ENCODE measurements around the gene SPAG17. TPM values are rescaled to one million over a fixed set of nuclear protein-coding genes. Genes with fewer than 3 reads are reported as not detected.

The SPAG17 gene
- total and polyA plus RNA-seq, 2 donors from 2014 or later, result 8.7 to 10.4 TPM

- DNase-seq, result no peak
- TF ChIP-seq CTCF (IDR thresholded peaks at IDR 0.05; ENCODE audit: borderline replicate concordance, extremely low read depth, insufficient read depth), result no peak
- no peak overlapping the region for H3K4me3 ChIP-seq (ENCODE audit: low read length in 3 of 3)
- intact Hi-C loops (cut with DNase I), result no loop called here
- no peak for FAIRE-seq
- H3K9ac ChIP-seq (ENCODE audit: low read length in 3 of 3), result no peak overlapping the region
- H3K27me3 ChIP-seq (ENCODE audit: control insufficient read depth, insufficient read depth, low read length), result no peaks in the 10 kb centered on the region
- peaks cover 0 to 2% (median 0%) of the 10 kb centered on the region in 3 donors for H3K4me1 ChIP-seq (ENCODE audit: control insufficient read depth in 2 of 3, insufficient read depth in 2 of 3, low read depth in 1 of 3, low read length in 3 of 3)
- H3K9me3 ChIP-seq (ENCODE audit: control insufficient read depth in 2 of 3, insufficient read depth in 1 of 3, low read length in 3 of 3), result no peaks in the 10 kb centered on the region
- H3K36me3 ChIP-seq (ENCODE audit: control insufficient read depth in 2 of 3, insufficient read depth in 3 of 3, low read length in 3 of 3), result no peaks in the 10 kb centered on the region
- H3K27ac ChIP-seq (ENCODE audit: low read depth in 2 of 2, low read length in 2 of 2), result no peak overlapping the region
Observed at GRCh38 chr1:118155106-118155505, 29.9 kb downstream of the SPAG17 start.

- Histone ChIP-seq H3K4me3 (ENCODE audit: low read length in 3 of 3) (no peak overlapping the region), H3K4me1 (ENCODE audit: control insufficient read depth in 2 of 3, insufficient read depth in 2 of 3, low read depth in 1 of 3, low read length in 3 of 3) (no peaks in the 10 kb centered on the region), H3K9ac (ENCODE audit: low read length in 3 of 3) (no peak overlapping the region), H3K27me3 (ENCODE audit: control insufficient read depth, insufficient read depth, low read length) (no peaks in the 10 kb centered on the region), H3K36me3 (ENCODE audit: control insufficient read depth in 2 of 3, insufficient read depth in 3 of 3, low read length in 3 of 3) (no peaks in the 10 kb centered on the region), H3K9me3 (ENCODE audit: control insufficient read depth in 2 of 3, insufficient read depth in 1 of 3, low read length in 3 of 3) (no peaks in the 10 kb centered on the region), H3K27ac (ENCODE audit: low read depth in 2 of 2, low read length in 2 of 2) (no peak overlapping the region)
- intact Hi-C loops (cut with DNase I), result no loop called here
- FAIRE-seq, result no peak
- peak in 1 of 5 donors; percentile 46 for DNase-seq
- TF ChIP-seq CTCF (IDR thresholded peaks at IDR 0.05; ENCODE audit: borderline replicate concordance, extremely low read depth, insufficient read depth), result peak; percentile 25
Observed at GRCh38 chr1:118154220-118154619, 30.8 kb downstream of the SPAG17 start.

DNA sequence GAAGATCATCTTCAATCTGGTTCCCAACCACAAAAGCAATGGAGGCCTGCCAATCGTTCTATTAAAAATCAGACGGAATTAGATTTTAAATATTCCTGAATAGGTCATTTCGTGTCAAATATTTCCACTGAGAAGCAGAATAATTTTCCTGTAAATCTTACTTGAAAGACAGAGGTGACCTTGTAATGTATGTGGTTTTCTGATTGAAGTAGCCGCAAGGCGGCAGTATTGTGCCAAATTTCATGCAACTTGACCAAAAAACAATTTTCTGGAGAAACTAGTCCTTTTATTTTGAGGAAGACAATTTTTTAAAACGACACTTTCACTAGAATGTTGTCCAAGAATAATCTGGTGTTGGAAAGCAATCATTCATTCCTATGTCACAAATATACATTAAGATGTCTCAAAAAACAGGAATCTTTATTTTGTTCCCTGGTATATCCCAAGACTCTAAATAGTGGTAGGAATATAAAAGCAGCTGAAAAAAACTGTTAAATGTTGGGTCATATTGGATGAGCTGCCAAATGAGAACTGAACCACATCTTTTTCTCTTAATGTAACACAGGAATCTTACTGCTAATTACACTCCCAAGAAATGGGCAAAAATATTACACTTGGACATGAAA is 33.6 kb downstream of the SPAG17 start:
- Histone ChIP-seq H3K9me3 (ENCODE audit: control insufficient read depth in 2 of 3, insufficient read depth in 1 of 3, low read length in 3 of 3) (no peaks in the 10 kb centered on the region), H3K4me3 (ENCODE audit: low read length in 3 of 3) (no peak overlapping the region), H3K36me3 (ENCODE audit: control insufficient read depth in 2 of 3, insufficient read depth in 3 of 3, low read length in 3 of 3) (no peaks in the 10 kb centered on the region), H3K4me1 (ENCODE audit: control insufficient read depth in 2 of 3, insufficient read depth in 2 of 3, low read depth in 1 of 3, low read length in 3 of 3) (no peaks in the 10 kb centered on the region), H3K27me3 (ENCODE audit: control insufficient read depth, insufficient read depth, low read length) (no peaks in the 10 kb centered on the region), H3K9ac (ENCODE audit: low read length in 3 of 3) (no peak overlapping the region), H3K27ac (ENCODE audit: low read depth in 2 of 2, low read length in 2 of 2) (no peak overlapping the region)
- intact Hi-C loops (cut with DNase I), result no loop called here
- peak in 4 of 5 donors; percentile 67 to 84 (median 73) for DNase-seq
- TF ChIP-seq CTCF (IDR thresholded peaks at IDR 0.05; ENCODE audit: borderline replicate concordance, extremely low read depth, insufficient read depth), result peak; percentile 70
- FAIRE-seq, result peak; percentile 81

- Histone ChIP-seq H3K9me3 (ENCODE audit: control insufficient read depth in 2 of 3, insufficient read depth in 1 of 3, low read length in 3 of 3) (no peaks in the 10 kb centered on the region), H3K4me1 (ENCODE audit: control insufficient read depth in 2 of 3, insufficient read depth in 2 of 3, low read depth in 1 of 3, low read length in 3 of 3) (no peaks in the 10 kb centered on the region), H3K27me3 (ENCODE audit: control insufficient read depth, insufficient read depth, low read length) (no peaks in the 10 kb centered on the region), H3K9ac (ENCODE audit: low read length in 3 of 3) (no peak overlapping the region), H3K4me3 (ENCODE audit: low read length in 3 of 3) (no peak overlapping the region), H3K27ac (ENCODE audit: low read depth in 2 of 2, low read length in 2 of 2) (no peak overlapping the region), H3K36me3 (ENCODE audit: control insufficient read depth in 2 of 3, insufficient read depth in 3 of 3, low read length in 3 of 3) (no peaks in the 10 kb centered on the region)
- FAIRE-seq, result no peak
- TF ChIP-seq CTCF (IDR thresholded peaks at IDR 0.05; ENCODE audit: borderline replicate concordance, extremely low read depth, insufficient read depth), result no peak
- intact Hi-C loops (cut with DNase I), result no loop called here
- no peak for DNase-seq
Observed at GRCh38 chr1:118149799-118150198, 35.2 kb downstream of the SPAG17 start.

Data from kidney (tissue), 14 donors.